Stimulated activated memory B cell treated with anti-CD40 and anti-IgM and Interleukin-4, amounts not matched to agents 10 μg/mL and 1 μg/mL and 100 μg/mL, for 72 hours (primary cell): ENCODE measurements around the gene NMNAT2.
"Not testable (repeated sequence)": the region's sequence is repeated elsewhere in the genome, so short reads cannot be mapped to it uniquely, and the experiment has no call there.

Experiments used
- ATAC-seq: fragments of 150-1000 bp; cut with Tn5 transposase; 2 replicates; pipeline ENCODE4 v1.10.0; 2021
- H3K27ac Mint-ChIP-seq: one replicate; pipeline ENCODE4 v1.8.0; 2022; ENCODE audit warnings: mild to moderate bottlenecking, mixed read lengths
- H3K27me3 Mint-ChIP-seq: one replicate; pipeline ENCODE4 v1.8.0; 2022; ENCODE audit warnings: mixed read lengths
- H3K36me3 Mint-ChIP-seq: one replicate; pipeline ENCODE4 v1.8.0; 2022; ENCODE audit warnings: mixed read lengths
- H3K4me1 Mint-ChIP-seq: one replicate; pipeline ENCODE4 v1.8.0; 2022; ENCODE audit warnings: mixed read lengths
- H3K4me3 Mint-ChIP-seq: one replicate; pipeline ENCODE4 v1.8.0; 2022; ENCODE audit warnings: mild to moderate bottlenecking, moderate library complexity, mixed read lengths
- H3K9me3 Mint-ChIP-seq: one replicate; pipeline ENCODE4 v1.8.0; 2022; ENCODE audit warnings: mixed read lengths

NMNAT2 gene

GRCh38 chr1:183243161-183244050 is 174.8 kb downstream of the NMNAT2 start:
- no peaks in the 10 kb centered on the region for H3K4me1 Mint-ChIP-seq
- peaks cover 29% of the 10 kb centered on the region for H3K27me3 Mint-ChIP-seq
- no peaks in the 10 kb centered on the region for H3K36me3 Mint-ChIP-seq
- H3K4me3 Mint-ChIP-seq: no peak overlapping the region
- peak; percentile 34 for ATAC-seq
- no peak overlapping the region for H3K27ac Mint-ChIP-seq
- H3K9me3 Mint-ChIP-seq: no peaks in the 10 kb centered on the region

GRCh38 chr1:183242556-183242955 is 175.6 kb downstream of the NMNAT2 start:
- Mint-ChIP-seq H3K4me1 (no peaks in the 10 kb centered on the region), H3K27ac (no peak overlapping the region), H3K36me3 (no peaks in the 10 kb centered on the region), H3K27me3 (peaks cover 27% of the 10 kb centered on the region), H3K4me3 (no peak overlapping the region), H3K9me3 (no peaks in the 10 kb centered on the region)
- ATAC-seq: no peak

- no peak overlapping the region for H3K4me3 Mint-ChIP-seq
- no peak for ATAC-seq
- H3K9me3 Mint-ChIP-seq: no peaks in the 10 kb centered on the region
- H3K27ac Mint-ChIP-seq: no peak overlapping the region
- no peaks in the 10 kb centered on the region for H3K36me3 Mint-ChIP-seq
- no peaks in the 10 kb centered on the region for H3K4me1 Mint-ChIP-seq
- H3K27me3 Mint-ChIP-seq: peaks cover 17% of the 10 kb centered on the region
These were observed 176.7 kb downstream of the NMNAT2 start for GRCh38 chr1:183241471-183241870.

GRCh38 chr1:183240853-183241252 is 177.3 kb downstream of the NMNAT2 start:
- H3K4me1 Mint-ChIP-seq, H3K4me3 Mint-ChIP-seq, H3K9me3 Mint-ChIP-seq, ATAC-seq, H3K27ac Mint-ChIP-seq, H3K36me3 Mint-ChIP-seq: not testable (repeated sequence)
- peaks cover 20% of the 10 kb centered on the region for H3K27me3 Mint-ChIP-seq

- no peak overlapping the region for H3K27ac Mint-ChIP-seq
- no peak overlapping the region for H3K4me3 Mint-ChIP-seq
- no peak for ATAC-seq
- H3K4me1 Mint-ChIP-seq: peaks cover 1% of the 10 kb centered on the region
- no peaks in the 10 kb centered on the region for H3K36me3 Mint-ChIP-seq
- no peaks in the 10 kb centered on the region for H3K9me3 Mint-ChIP-seq
- H3K27me3 Mint-ChIP-seq: peaks cover 20% of the 10 kb centered on the region
These were observed 177.7 kb downstream of the NMNAT2 start for GRCh38 chr1:183240526-183240825.

- H3K4me1 Mint-ChIP-seq: peaks cover 6% of the 10 kb centered on the region
- H3K36me3 Mint-ChIP-seq: no peaks in the 10 kb centered on the region
- H3K27ac Mint-ChIP-seq: no peak overlapping the region
- H3K9me3 Mint-ChIP-seq: no peaks in the 10 kb centered on the region
- H3K4me3 Mint-ChIP-seq: no peak overlapping the region
- ATAC-seq: no peak
- peaks cover 22% of the 10 kb centered on the region for H3K27me3 Mint-ChIP-seq
These were observed 178.2 kb downstream of the NMNAT2 start for GRCh38 chr1:183239793-183240525.

GRCh38 chr1:183239220-183239742 is 178.9 kb downstream of the NMNAT2 start:
- H3K36me3 Mint-ChIP-seq: no peaks in the 10 kb centered on the region
- no peak for ATAC-seq
- no peak overlapping the region for H3K27ac Mint-ChIP-seq
- no peaks in the 10 kb centered on the region for H3K9me3 Mint-ChIP-seq
- peaks cover 7% of the 10 kb centered on the region for H3K4me1 Mint-ChIP-seq
- no peak overlapping the region for H3K4me3 Mint-ChIP-seq
- peaks cover 22% of the 10 kb centered on the region for H3K27me3 Mint-ChIP-seq

- ATAC-seq: no peak
- peaks cover 22% of the 10 kb centered on the region for H3K27me3 Mint-ChIP-seq
- H3K36me3 Mint-ChIP-seq: no peaks in the 10 kb centered on the region
- H3K4me3 Mint-ChIP-seq: no peak overlapping the region
- peaks cover 10% of the 10 kb centered on the region for H3K4me1 Mint-ChIP-seq
- H3K27ac Mint-ChIP-seq: no peak overlapping the region
- H3K9me3 Mint-ChIP-seq: no peaks in the 10 kb centered on the region
These were observed 180.1 kb downstream of the NMNAT2 start for GRCh38 chr1:183238071-183238470.

- no peak for ATAC-seq
- no peaks in the 10 kb centered on the region for H3K9me3 Mint-ChIP-seq
- H3K36me3 Mint-ChIP-seq: no peaks in the 10 kb centered on the region
- peaks cover 22% of the 10 kb centered on the region for H3K27me3 Mint-ChIP-seq
- no peak overlapping the region for H3K27ac Mint-ChIP-seq
- peaks cover 13% of the 10 kb centered on the region for H3K4me1 Mint-ChIP-seq
- no peak overlapping the region for H3K4me3 Mint-ChIP-seq
These were observed 181.1 kb downstream of the NMNAT2 start for GRCh38 chr1:183237046-183237445.

GRCh38 chr1:183236158-183236725 is 181.9 kb downstream of the NMNAT2 start:
- no peaks in the 10 kb centered on the region for H3K9me3 Mint-ChIP-seq
- H3K36me3 Mint-ChIP-seq: no peaks in the 10 kb centered on the region
- ATAC-seq: no peak
- H3K4me3 Mint-ChIP-seq: no peak overlapping the region
- H3K27me3 Mint-ChIP-seq: peaks cover 22% of the 10 kb centered on the region
- no peak overlapping the region for H3K27ac Mint-ChIP-seq
- peaks cover 13% of the 10 kb centered on the region for H3K4me1 Mint-ChIP-seq

- Mint-ChIP-seq H3K36me3 (no peaks in the 10 kb centered on the region), H3K27ac (no peak overlapping the region), H3K4me3 (no peak overlapping the region), H3K9me3 (no peaks in the 10 kb centered on the region), H3K27me3 (peaks cover 20% of the 10 kb centered on the region), H3K4me1 (peaks cover 13% of the 10 kb centered on the region)
- no peak for ATAC-seq
These were observed 182.7 kb downstream of the NMNAT2 start for GRCh38 chr1:183235503-183235902.

GRCh38 chr1:183234660-183235476 is 183.3 kb downstream of the NMNAT2 start:
- ATAC-seq: no peak
- Mint-ChIP-seq H3K27me3 (peaks cover 14% of the 10 kb centered on the region), H3K36me3 (no peaks in the 10 kb centered on the region), H3K9me3 (no peaks in the 10 kb centered on the region), H3K4me3 (no peak overlapping the region), H3K27ac (no peak overlapping the region), H3K4me1 (peaks cover 13% of the 10 kb centered on the region)

GRCh38 chr1:183233113-183233512 is 185.1 kb downstream of the NMNAT2 start:
- no peak for ATAC-seq
- Mint-ChIP-seq H3K27me3 (peaks cover 12% of the 10 kb centered on the region), H3K4me3 (no peak overlapping the region), H3K4me1 (peaks cover 13% of the 10 kb centered on the region), H3K27ac (no peak overlapping the region), H3K9me3 (no peaks in the 10 kb centered on the region), H3K36me3 (no peaks in the 10 kb centered on the region)

- Mint-ChIP-seq H3K36me3 (no peaks in the 10 kb centered on the region), H3K4me1 (peaks cover 19% of the 10 kb centered on the region), H3K27ac (no peak overlapping the region), H3K27me3 (peaks cover 19% of the 10 kb centered on the region), H3K4me3 (no peak overlapping the region), H3K9me3 (no peaks in the 10 kb centered on the region)
- ATAC-seq: no peak
These were observed 186.6 kb downstream of the NMNAT2 start for GRCh38 chr1:183231545-183231944.

GRCh38 chr1:183230413-183230812 is 187.8 kb downstream of the NMNAT2 start:
- peaks cover 18% of the 10 kb centered on the region for H3K4me1 Mint-ChIP-seq
- H3K36me3 Mint-ChIP-seq: no peaks in the 10 kb centered on the region
- no peak overlapping the region for H3K4me3 Mint-ChIP-seq
- no peaks in the 10 kb centered on the region for H3K9me3 Mint-ChIP-seq
- peaks cover 13% of the 10 kb centered on the region for H3K27me3 Mint-ChIP-seq
- no peak for ATAC-seq
- H3K27ac Mint-ChIP-seq: no peak overlapping the region
